Endothelial cell of umbilical vein (primary cell): ENCODE data around the gene TRIM62.

ENCODE experiments used
- JUN ChIP-seq: IDR thresholded peaks from 2 replicates; pipeline ENCODE4 v1.6.1; 2011; ENCODE audit warnings: borderline replicate concordance, low read depth; ENCODE audit not compliant: insufficient read length, insufficient read depth
- POLR2AphosphoS5 ChIP-seq: IDR thresholded peaks from 2 replicates; pipeline ENCODE4 v1.6.1; 2012; ENCODE audit warnings: low read depth, mild to moderate bottlenecking, control low read depth, low read length, moderate library complexity; ENCODE audit not compliant: insufficient read depth
- TF ChIP-seq, protein P1 (sequence below), 2 donors: IDR thresholded peaks; 1 replicate in 1 of 2; 2 replicates in 1 of 2; pipeline ENCODE4 v1.5.1; 2011; ENCODE audit warnings: low read length in 2 of 2, mild to moderate bottlenecking in 2 of 2, moderate library complexity in 2 of 2, control low read depth in 1 of 2, inconsistent platforms in 1 of 2, low read depth in 1 of 2; ENCODE audit not compliant: insufficient read depth in 1 of 2; ENCODE audit errors: extremely low read depth in 1 of 2

DNA sequence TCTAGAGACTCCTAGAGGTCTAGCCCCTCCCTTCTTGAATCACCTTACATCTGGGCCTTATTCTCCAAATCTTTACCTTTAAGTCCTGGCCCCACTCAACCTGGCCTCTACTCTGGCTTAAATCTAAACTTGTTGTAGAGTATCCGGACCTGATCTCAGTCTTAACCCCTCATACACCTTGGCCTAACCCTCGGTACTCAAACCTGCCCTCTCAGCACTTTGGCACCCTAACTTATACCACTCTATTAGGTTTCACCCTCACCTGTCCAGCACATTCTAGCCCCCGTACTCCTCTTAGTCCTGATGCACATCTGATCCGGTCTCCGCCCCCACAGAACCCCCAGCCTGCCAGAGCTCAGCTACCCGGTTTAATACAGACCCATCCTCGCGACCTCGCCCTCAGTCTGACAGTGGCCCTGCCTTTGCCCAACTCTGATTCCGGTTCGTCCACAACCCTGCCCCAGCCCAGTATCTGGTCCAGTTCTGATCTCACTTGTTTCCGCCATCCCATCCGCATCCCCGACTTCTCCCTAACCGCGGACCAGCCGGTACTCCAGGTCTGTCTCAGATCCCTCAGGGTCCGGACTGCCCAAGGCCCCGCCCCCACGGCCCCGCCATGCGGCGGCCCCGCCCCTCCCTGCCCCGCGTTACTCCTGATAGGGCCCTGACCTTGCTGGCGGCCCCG lies 1.5 kb downstream of the TRIM62 start:
- no peak for TF ChIP-seq POLR2AphosphoS5
- TF ChIP-seq, protein P1, sequence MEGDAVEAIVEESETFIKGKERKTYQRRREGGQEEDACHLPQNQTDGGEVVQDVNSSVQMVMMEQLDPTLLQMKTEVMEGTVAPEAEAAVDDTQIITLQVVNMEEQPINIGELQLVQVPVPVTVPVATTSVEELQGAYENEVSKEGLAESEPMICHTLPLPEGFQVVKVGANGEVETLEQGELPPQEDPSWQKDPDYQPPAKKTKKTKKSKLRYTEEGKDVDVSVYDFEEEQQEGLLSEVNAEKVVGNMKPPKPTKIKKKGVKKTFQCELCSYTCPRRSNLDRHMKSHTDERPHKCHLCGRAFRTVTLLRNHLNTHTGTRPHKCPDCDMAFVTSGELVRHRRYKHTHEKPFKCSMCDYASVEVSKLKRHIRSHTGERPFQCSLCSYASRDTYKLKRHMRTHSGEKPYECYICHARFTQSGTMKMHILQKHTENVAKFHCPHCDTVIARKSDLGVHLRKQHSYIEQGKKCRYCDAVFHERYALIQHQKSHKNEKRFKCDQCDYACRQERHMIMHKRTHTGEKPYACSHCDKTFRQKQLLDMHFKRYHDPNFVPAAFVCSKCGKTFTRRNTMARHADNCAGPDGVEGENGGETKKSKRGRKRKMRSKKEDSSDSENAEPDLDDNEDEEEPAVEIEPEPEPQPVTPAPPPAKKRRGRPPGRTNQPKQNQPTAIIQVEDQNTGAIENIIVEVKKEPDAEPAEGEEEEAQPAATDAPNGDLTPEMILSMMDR (IDR thresholded peaks at IDR 0.05; ENCODE audit: extremely low read depth in 1 of 2, insufficient read depth in 1 of 2, low read depth in 1 of 2, low read length in 2 of 2), result no peak
- TF ChIP-seq JUN, result no peak
